ENCODE measurements around the gene COL9A3.

DNA sequence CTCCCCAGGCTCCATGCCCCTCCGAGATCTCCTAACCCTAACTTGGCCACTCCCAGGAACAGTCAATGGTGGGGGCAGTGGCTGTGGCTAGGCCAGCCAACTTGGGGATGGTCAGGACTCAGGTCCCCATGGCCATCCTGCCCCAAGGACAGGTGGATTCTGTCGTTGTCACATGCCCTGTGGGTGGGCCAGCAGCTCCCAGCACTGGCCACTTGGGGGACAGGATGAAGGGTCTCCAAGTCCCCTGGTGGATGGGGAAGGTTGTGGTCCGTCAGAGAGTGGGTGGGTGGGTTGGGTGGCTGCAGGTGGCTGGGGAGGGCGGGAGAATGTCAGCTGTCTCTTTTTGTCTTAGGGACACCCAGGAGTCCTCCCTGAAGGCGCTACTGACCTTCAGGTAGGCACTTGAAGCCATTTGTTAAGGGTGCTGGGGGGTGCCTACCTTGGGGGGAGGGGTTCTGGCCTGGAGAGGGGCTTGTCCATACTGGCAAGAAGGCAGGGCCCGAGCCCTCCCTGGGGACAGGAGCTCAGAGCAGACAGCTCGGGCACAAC, 5.5 kb downstream of the COL9A3 start:
- TF ChIP-seq, protein P1, sequence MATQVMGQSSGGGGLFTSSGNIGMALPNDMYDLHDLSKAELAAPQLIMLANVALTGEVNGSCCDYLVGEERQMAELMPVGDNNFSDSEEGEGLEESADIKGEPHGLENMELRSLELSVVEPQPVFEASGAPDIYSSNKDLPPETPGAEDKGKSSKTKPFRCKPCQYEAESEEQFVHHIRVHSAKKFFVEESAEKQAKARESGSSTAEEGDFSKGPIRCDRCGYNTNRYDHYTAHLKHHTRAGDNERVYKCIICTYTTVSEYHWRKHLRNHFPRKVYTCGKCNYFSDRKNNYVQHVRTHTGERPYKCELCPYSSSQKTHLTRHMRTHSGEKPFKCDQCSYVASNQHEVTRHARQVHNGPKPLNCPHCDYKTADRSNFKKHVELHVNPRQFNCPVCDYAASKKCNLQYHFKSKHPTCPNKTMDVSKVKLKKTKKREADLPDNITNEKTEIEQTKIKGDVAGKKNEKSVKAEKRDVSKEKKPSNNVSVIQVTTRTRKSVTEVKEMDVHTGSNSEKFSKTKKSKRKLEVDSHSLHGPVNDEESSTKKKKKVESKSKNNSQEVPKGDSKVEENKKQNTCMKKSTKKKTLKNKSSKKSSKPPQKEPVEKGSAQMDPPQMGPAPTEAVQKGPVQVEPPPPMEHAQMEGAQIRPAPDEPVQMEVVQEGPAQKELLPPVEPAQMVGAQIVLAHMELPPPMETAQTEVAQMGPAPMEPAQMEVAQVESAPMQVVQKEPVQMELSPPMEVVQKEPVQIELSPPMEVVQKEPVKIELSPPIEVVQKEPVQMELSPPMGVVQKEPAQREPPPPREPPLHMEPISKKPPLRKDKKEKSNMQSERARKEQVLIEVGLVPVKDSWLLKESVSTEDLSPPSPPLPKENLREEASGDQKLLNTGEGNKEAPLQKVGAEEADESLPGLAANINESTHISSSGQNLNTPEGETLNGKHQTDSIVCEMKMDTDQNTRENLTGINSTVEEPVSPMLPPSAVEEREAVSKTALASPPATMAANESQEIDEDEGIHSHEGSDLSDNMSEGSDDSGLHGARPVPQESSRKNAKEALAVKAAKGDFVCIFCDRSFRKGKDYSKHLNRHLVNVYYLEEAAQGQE (IDR thresholded peaks at IDR 0.05; ENCODE audit: insufficient read depth in 1 of 2, low read depth in 2 of 2, low read length in 1 of 2): no peak
- TF ChIP-seq, protein P2, sequence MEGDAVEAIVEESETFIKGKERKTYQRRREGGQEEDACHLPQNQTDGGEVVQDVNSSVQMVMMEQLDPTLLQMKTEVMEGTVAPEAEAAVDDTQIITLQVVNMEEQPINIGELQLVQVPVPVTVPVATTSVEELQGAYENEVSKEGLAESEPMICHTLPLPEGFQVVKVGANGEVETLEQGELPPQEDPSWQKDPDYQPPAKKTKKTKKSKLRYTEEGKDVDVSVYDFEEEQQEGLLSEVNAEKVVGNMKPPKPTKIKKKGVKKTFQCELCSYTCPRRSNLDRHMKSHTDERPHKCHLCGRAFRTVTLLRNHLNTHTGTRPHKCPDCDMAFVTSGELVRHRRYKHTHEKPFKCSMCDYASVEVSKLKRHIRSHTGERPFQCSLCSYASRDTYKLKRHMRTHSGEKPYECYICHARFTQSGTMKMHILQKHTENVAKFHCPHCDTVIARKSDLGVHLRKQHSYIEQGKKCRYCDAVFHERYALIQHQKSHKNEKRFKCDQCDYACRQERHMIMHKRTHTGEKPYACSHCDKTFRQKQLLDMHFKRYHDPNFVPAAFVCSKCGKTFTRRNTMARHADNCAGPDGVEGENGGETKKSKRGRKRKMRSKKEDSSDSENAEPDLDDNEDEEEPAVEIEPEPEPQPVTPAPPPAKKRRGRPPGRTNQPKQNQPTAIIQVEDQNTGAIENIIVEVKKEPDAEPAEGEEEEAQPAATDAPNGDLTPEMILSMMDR (IDR thresholded peaks at IDR 0.05): no peak
- no peak for TF ChIP-seq POLR2AphosphoS5 (IDR thresholded peaks at IDR 0.05; ENCODE audit: low read depth, low read length)
- no peak for TF ChIP-seq TCF7L2 (IDR thresholded peaks at IDR 0.05; ENCODE audit: low read depth, low read length)
- no peak for TF ChIP-seq SIN3A (IDR thresholded peaks at IDR 0.05; ENCODE audit: borderline replicate concordance, insufficient read depth, low read depth, low read length)
